Nucleus accumbens (tissue), 56 donors: ENCODE results near the gene ALDOB.

Source experiments
- DNase-seq, 56 donors: peaks; one replicate each; lab custom pipeline; 2025; lab: John Stamatoyannopoulos, UW

The ALDOB gene

DNA sequence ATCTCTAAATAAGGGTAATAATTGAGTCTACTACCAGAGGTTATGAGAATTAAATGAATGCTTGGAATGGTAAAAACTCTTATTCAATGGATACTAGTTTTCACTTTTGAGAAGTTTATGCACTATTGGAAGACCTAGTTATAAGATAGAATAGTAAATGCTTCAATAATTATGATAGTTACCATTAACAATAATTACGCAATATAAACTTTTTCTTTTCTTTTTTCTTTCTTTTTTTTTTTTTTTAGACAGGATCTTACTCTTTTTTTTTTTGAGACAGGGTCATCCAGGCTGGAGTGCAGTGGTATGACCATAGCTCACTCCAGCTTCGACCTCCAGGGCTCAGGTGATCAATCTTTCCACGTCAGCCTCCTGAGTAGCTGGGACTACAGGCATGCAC is 6.7 kb downstream of the ALDOB start:
- no peak for DNase-seq

DNA sequence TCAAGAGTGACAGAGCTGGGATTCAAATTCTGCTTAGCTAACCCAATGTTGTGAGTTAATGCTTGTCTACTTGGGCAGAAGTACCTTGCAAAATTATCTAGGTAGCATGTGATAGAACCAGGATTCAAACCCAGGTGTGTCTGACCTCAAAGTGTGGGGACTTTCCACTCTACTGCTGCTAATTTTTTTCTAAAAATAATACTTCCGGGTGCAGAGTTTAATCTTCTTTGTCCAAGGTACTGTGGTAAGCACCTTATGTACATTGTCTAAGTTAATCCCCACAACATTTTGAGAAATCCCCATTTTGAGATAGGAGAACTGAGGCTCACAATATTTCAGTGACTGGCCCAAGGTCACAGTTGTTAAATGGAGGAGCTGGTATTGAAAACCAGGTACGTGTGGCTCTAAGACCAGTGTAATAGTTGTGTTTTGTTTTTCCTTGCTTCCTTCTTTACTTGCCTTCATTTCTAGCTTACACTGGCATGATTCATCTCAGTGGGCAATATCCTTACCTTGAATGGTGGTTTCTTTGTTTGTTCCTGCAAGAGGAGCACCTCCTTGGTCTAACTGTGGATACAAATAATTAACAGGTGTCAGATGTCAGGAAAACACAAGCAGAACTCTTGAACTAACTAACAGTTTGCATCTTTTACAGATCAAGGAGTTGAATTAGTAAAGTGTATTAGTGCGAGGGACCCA is 7.5 kb downstream of the ALDOB start:
- DNase-seq, result no peak

DNA sequence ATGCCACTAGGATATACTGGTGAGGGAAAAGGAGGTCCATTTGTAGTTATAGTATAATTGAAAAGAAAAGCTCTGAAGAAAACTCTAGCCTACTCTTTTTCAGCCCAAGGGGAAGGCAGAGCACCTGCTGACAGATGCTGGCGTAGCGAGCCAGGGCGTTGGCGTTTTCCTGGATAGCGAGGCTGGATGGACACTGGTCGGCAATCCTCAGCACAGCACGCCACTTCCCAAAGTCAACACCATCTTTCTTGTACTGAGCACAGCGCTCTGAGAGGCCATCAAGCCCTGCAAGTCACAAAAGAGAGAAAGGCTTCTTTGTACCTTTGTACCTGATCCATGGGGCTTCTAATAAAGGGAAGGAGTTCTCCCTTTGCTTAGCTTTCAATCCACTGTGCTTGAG is 8.2 kb downstream of the ALDOB start:
- no peak for DNase-seq

DNA sequence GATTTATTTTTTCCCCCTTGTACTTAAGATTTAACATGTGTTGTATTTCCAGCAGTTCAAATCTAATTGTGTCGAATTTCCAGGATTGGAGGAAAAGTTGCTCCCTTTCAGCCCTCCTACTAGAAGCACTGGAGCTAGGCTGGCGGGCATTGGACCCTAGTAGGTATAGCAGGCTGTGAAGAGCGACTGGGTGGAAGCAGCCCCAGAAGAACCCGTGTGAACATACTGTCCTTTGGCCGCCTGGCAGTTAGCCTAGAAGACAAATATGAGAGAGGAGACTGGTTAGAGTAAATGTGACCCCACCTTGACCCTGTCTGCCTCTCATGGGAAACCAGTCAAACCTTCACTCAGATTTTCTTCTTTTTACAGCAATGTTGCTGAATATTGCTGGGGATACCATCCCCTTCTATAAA is 13.9 kb downstream of the ALDOB start:
- no peak for DNase-seq

DNA sequence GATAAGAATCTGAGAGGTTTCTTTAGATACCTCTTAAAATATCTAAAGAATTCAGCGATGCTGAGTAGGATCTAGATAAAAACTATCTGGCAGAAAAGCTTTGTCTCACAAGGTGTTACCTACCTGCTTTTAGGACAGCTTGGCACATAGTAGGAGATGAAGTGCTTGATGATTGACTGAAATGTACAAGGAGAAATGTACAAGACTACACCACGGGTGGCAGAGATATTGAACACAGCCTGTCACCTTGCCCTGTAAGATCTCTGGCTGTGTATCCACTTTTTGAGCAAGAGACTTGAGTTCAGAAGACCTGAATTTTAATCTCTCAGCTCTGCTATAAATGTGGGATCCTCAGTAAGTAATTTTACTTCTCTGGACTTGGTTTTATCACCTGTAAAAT is 15.7 kb downstream of the ALDOB start:
- DNase-seq, result no peak

DNA sequence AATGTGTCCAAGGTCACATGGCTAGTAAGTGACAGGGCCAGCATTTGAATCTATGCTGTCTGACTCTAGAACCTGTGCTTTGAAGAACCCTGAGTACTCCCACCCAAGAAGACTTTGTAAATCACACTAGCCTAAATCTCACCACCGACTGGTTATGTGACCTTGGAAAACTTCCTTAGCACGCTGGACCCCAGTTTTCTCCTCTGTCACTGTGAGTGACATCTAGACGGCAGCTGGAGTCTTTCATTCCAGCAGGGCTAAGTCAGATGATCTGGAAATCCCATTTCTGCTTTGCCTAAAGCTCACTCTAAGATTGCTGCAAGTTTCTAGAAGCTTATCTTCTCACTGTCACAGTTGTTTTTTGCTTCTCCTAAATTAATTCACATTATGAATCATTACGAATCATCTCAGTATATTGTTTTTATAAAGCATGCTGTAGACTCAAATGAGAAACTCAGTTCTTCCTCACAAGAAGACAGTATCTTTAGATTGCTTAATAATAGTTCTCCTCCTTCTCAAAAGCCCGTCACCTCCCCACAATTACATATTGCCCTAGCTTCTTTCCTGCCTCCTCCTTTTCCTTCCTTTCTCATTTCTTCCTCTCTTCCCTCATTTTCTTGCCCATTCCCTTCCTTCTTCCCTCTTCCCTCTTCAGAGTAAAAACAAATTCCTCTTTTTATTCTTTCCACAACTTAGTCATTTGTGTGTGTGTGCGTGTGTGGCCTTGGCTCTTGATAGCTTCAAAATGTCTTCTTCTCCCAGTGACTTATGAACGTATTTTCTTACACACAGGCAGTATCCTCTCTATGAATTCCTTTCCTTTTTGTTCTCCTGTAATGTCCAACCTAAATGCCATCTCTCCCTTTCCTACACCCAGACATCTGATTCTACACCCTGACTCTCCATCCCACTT is 16.8 kb downstream of the ALDOB start:
- DNase-seq, result no peak

DNA sequence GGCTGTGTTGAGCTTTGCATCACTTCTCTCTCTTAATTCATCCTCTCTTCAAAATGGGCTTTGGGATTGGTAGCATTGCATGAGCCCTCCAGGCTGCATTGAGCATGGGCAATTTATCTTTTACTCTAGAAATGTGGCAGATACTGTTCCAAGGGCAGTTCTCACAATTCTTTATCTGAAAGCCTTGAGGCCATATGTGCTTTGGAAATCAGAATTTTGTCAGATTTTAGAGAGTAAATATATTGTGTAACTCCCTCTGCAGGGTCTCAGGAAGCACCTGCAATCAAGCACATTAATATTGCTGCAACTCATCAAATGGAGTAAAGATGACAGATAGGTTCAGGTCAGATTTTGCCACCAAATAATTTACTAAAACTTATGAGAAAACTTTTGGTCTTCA is 17.6 kb downstream of the ALDOB start:
- no peak for DNase-seq

DNA sequence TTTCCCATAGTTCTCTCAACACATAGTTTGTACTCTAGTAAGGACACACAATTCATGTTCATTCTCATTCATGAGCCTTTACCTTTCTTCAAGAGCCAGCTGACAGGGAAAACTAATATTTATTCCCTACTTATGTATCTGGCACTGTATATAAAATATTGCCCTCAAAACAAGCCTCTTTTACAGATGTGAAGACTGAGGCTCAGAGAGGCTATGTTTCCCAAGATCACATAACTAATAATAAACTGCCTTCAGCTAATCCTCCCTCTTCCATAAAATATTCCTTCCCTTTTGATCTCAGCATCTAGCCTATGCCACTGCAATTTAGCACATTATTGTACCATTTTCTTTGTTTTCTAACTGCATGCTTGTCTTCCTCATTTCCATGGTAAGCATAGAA is 18.2 kb downstream of the ALDOB start:
- DNase-seq, result no peak

DNA sequence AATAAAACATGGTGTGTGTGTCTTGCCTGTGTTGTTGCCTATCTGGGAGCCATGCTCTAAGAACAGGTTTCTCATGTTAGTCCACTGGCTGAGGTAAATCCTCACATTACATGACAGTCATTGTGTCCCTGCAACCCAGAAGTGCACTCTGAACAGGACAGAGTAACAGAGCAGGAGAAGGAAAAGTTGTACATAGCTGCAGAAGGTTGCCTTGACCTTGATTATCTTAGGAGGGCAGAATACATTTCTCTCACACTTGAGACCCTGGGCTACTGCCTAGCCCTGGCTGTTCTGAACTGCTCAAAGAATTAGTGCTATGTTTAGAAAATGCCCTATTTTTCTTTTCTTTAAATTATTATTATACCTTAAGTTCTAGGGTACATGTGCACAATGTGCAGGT is 20.0 kb downstream of the ALDOB start:
- no peak for DNase-seq

DNA sequence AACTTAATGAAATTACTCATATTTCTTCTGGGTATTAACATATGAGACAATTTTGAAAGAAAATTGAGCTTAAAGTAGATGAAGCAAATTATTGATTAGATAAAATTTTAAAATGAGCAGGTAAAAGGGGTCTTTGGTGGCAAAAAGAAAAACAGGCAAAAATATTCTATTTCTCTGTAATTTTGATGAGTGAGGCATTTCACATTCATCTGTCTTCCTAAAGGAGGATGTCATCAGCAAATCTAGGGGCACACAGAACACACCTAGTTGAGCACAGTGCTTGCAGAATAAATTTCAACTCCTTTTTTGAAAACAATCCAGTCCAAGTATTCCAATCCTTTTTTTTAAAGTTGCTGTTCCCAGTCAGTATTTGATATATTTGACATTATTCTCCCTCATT is 20.7 kb downstream of the ALDOB start:
- no peak for DNase-seq

DNA sequence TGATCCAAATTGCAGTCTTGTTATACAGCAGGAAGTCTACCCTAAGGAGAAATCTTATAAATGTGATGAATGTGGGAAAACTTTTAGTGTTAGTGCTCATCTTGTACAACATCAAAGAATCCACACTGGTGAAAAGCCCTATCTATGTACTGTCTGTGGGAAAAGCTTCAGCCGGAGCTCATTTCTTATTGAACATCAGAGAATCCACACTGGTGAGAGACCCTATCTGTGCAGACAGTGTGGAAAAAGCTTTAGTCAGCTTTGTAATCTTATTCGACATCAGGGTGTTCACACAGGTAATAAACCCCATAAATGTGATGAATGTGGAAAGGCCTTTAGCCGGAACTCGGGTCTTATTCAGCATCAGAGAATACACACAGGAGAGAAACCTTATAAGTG is 26.5 kb downstream of the ALDOB start:
- DNase-seq, result no peak

DNA sequence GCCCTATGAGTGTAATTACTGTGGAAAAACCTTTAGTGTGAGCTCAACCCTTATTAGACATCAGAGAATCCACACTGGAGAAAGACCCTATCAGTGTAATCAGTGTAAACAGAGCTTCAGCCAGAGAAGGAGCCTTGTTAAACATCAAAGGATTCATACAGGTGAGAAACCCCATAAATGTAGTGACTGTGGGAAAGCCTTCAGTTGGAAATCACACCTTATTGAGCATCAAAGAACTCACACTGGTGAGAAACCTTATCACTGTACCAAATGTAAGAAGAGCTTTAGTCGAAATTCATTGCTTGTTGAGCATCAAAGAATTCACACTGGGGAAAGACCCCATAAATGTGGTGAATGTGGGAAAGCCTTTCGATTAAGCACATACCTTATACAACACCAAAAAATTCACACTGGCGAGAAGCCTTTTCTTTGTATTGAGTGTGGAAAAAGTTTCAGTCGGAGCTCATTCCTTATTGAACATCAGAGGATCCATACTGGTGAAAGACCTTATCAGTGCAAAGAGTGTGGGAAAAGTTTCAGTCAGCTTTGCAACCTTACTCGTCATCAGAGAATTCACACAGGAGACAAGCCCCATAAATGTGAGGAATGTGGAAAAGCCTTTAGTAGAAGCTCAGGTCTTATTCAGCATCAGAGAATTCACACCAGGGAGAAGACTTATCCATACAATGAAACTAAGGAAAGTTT is 27.0 kb downstream of the ALDOB start:
- DNase-seq, result no peak

DNA sequence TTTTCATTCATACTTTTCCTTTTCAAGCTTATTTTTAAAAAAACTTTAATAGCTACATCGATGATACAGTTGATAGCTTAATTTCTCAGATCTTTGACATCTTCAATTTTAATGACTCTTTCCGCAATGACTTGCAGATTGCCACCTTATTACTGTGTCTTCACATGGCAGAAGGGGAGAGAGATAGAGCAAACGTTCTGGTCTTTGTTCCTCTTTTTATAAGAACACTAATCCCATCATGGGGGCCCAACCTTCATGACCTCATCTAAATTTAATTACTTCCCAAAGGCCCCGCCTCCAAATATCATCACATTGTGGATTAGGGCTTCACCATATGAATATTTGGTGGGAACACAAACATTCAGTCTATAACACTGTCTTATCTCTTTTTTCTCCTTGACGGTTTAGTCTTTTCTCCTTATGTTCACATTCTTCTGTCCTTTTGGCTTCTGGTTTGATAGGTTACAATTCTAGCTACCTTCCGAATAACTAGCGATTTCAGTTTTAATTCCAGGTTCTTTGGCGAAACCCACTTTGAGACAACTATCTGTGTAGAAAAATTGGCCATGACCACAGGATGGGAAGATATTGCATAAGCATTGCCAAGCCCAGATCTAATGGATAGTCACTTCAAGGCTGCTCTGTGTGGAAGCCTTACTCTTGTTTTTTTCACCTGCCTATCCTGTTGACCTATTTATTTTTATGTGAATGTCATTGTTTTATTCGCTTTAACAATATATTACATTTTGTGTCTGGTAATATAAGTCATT is 31.9 kb downstream of the ALDOB start:
- no peak for DNase-seq

DNA sequence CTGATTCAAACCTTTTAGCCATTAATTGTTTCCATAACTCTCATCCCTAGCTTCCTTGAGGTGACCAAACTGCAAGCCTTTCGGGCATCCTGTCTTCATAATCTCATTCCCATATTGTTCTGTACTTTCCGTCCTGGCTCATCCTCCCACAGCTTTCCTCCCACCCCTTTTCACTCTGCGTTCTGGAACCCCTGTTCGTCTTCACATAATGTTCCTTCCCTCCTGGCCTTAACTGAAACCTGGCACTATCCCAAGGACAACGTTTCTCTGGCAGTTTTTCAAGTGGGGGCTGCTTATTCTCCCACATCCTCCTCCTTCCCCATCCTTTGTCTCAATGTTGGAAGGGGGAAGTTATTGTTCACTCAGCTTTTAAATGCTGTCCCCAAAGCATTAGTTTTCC is 35.5 kb downstream of the ALDOB start:
- peak in 6 of 56 donors; percentile 7 to 49 (median 23) for DNase-seq

DNA sequence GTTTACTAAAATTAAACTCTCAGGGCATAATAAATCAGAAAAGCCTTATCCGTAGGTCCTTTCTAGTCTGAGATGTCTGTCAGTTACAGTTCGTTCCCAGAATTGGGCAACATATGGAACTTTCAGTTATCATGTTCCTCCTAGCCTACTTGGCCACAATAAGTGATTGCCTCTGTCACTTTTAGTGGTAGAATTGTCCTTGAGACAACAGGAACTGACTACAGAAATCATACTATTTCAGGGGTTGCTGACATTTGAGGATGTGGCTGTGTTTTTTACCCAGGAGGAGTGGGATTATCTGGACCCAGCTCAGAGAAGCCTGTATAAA is 36.0 kb downstream of the ALDOB start:
- DNase-seq, result no peak

DNA sequence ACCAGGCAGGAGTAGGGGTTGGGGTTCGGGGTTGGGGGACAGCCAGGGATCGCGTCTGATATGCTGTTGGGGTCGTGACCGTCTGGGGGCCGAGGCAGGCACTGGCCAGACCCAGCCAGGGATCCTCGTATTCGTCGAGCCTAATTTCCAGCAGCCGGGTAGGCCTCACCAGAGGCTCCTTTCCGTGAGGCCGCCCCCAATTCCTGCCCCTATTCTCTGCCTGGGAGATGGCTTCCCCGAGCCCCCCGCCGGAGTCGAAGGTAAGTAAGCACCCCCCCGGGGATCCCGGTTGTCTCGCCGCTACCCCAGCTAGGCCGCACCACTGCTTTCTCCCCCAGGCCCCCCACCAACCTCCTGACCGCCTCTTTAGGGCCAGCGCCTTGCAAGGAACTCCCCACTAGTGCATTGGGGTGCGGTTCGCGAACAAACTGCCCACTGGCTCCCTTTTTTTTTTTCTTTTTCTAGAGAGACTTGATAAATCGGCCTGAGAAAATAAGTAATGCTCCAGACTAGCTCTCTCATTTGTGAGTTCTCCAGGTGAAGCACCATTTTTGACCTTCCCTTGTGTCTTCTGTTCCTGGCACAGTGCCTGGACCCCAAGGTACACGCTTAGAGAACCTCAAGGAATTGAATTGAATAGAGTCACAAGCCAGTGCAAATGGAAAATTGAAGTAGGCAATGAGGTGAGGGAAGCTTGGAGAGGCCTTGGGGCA is 36.5 kb downstream of the ALDOB start:
- DNase-seq, result peak in 8 of 56 donors; percentile 26 to 66 (median 35)

DNA sequence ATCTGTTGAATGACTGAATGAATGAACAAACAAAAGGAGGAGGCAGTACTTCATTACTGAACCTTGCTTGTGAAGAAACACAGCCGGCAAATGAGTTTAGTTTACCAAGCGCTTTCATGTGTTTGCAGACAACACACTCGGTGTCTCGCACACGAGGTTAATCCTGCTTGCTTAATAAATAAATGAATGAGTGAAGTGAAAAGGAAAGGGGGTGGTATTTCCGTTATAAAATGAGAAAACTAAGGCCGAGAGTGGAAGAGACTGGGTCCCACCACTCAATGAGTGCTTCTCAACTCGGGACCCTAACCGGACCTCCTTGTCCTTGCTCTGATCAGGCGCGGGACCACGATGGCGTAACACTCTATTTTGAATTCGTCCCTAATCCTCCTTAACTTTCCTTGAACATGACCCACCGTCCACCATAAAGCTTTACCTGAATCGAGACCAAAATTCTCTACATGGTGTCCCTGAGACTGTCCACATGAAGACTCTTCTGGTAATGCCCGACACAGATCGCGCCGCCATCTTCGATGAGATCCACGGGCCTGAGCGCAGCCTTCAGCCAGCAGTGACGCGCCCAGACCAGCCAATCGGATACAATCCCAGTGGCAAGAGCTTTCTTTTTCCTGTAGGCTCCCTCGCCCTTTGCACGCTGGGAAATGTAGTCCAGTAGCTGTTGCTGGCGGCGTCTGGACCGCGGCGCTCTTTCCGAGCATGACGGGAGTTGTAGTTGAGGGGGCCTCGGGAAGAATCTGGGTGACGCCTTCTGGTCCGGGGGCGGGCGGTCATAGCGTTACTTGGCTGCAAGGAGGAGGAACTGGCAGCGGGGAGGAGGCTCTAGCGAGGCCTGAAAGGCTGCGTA is 37.3 kb downstream of the ALDOB start, which contains the start of the genes MRPL50 and ZNF189:
MRPL50 (minus strand) TSS at position 551 of the 862 bp plus-strand sequence; CDS start at position 525, 26 bp downstream.
ZNF189 (plus strand) TSS at position 784 of the 862 bp plus-strand sequence. CDS start 306 bp downstream, outside the sequence.
- DNase-seq, result peak; percentile 71 to 100 (median 99)

DNA sequence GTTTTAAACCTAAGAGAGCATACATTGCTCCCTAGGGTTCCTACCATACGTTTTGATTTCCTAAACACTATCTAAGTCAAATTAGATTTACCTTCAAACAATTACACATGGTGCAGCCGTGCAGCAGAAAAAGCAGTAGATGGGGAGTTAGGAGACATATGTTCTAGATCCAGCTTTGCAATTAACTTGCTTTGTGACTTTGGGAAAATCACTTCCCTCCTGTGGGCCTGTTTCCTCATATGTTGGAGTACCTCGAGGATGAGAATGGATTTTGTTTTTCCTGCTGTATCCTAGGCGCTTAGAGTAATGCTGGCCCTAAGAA is 37.9 kb downstream of the ALDOB start:
- no peak for DNase-seq

DNA sequence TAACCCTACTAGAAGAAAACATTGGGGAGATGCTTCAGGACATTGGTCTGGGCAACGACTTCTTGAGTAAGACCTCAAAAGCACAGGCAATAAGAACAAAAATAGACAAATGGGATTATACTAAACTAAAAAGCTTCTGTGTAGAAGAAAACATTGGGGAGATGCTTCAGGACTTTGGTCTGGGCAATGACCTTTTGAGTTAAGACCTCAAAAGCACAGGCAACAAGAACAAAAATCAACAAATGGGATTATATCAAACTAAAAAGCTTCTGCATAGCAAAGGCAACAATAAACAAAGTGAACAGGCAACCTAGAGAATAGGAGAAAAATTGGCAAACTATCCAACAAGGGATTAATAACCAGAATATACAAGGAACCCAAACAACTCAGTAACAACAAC is 40.9 kb downstream of the ALDOB start:
- no peak for DNase-seq
